Activated CD8-positive, alpha-beta memory T cell treated with anti-CD3 and anti-CD28 coated beads for 4 hours (primary cell): ENCODE measurements around the gene ZDHHC13.
"Not testable (repeated sequence)": the region's sequence is repeated elsewhere in the genome, so short reads cannot be mapped to it uniquely, and the experiment has no call there.

Source experiments
- DNase-seq, 2 donors: peaks; one replicate each; pipeline ENCODE4 v3.0.0-alpha.2; 2020; ENCODE audit warnings: low read depth in 2 of 2

Gene ZDHHC13

DNA sequence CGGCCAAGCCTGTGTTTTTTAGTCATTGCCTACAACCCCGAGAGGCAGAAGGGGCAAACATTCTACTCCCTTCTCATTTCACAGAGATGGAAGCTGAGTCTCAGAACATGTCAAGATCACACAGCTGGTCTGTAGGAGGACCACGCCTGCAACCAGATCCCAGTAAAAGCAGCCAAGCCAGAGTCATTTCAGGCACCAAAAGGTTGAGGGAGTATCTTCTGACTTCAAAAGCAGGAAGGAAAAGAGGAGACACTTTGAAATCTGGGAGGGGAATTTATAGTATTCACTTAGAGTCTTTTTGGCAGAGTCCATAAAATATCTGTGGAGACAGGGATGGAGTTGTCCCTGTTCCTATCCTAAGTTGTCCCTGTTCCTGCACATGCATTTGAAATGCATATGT lies 17.9 kb upstream of the ZDHHC13 start:
- no peak for DNase-seq

DNA sequence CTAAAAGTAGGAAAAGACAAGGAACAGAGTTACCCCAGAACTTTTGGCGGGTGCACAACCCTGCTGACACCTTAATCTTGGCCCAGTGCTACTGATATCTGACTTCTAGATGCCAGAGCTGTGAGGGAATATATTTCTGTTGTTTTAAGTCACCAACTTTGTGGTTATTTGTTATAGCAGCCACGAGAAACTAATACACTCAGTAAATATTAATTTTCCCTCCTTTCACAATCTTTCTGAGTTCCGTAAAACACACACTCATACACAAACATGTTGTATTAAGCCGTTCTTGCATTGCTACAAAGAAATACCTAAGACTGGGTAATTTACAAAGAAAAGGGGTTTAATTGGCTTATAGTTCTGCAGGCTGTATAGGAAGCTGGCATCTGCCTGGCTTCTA lies 16.1 kb upstream of the ZDHHC13 start:
- DNase-seq = no peak

DNA sequence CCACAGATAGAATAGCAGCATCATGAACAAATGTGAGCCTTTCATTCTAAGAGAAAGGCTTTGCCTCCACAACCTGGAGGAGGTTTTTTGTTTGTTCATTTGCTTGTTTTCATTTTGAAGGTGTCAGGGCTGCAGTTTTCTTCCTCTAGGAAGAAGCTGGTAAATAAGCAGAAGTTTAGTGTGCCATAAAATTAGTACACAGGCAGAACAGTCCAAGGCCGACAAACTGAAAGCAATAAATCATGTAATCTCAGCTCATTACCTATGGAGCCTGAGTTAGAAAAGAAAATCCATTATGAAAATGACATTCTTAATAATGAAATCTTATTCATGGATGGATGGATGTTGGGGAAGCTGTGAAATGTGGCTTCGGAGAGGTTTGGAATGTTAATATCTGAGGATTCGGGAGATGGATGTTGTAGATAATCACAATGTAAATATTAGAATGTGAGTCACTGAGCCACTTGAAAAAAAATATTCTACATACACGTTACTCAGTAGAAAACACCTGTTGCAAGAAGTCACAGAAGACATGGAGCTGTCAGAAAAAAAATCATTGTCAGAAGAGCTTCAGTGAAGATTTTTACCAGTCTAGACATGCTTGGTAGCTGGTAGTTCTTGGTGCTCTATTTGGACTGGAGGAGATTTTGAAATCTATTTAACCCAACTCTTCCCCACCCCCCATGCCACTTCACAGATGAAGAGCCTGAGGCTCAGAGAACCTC lies 15.0 kb upstream of the ZDHHC13 start:
- no peak for DNase-seq

DNA sequence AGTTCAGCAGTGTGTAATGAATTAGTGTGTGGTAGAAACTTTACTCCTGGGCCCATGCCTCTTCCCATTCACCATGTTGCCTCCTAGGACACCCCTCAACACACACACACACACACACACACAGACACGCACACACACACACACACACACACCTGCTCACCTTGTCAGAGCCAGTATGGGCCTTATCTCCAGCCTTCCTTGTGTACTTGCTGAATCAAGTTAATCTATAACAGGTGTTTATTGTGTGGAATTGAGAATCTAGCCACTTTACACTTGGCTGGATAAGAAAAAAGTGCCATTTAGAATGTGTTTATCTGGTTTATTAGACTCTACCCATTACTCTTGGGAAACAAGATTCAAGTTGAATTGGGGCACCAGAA lies 14.5 kb upstream of the ZDHHC13 start:
- no peak for DNase-seq

- no peak for DNase-seq
Observed at GRCh38 chr11:19105011-19105410, 12.0 kb upstream of the ZDHHC13 start.

GRCh38 chr11:19107125-19107524 lies 9.8 kb upstream of the ZDHHC13 start:
- DNase-seq = no peak

DNA sequence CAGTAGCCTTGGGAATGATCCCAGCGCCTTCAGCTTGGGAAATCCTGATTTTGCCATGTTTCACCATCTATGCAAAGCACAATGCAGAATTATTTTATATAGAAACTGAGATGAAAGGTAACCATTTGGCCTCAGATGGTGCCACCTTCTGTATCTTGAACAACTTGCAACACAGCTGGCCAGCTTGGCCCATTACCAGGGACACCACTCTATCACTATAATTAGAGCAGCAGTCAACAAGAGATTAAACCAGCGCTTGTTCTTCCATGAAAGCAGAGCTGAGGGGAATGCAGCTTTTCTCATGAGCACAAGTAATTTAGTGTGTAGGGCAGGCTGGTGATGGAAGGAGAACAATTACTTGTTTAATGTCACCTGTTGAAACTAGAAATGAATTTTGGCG lies 6.7 kb upstream of the ZDHHC13 start:
- no peak for DNase-seq

DNA sequence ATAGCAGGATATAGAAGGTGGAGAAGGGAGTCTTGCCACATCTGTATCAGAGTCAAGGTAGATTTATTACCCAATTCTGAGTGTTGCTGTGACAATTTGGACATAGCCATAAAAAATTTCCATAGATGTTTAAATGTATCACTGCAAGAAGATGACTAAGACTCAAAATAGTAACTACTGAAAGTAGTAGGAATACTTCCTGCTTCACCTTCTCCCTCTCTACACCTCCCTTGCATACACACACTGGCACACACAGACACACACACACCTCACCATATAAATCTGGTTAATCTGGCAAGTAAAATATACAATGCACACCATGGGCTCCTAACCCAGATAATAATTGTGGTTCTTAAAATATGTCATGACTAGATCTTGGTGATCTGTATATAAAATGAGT lies 5.2 kb upstream of the ZDHHC13 start:
- DNase-seq = no peak

- DNase-seq = no peak
Observed at GRCh38 chr11:19116276-19116970, 545 bp upstream of the ZDHHC13 start.

GRCh38 chr11:19117760-19118097 lies 761 bp downstream of the ZDHHC13 start:
- DNase-seq = no peak

DNA sequence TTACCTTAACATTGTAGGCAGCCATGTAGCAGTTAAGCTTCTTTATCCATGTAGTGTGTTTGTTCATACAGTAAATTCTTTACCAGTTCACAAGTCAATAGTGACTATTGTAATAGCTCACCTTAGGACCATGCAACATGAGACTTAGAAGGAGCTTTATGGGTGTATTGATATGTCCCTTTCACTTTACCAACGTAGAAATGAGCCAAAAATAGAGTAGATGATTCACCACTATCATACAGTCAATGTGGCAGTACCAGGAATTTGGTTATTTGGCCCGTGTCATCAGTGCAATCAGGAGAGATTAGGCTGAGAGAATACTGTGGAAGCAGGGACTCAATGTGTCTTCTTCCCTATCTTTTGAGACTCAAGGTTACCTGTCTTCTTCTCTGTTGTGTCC lies 4.7 kb downstream of the ZDHHC13 start:
- DNase-seq = no peak

GRCh38 chr11:19122960-19123615 lies 6.1 kb downstream of the ZDHHC13 start:
- DNase-seq = no peak

GRCh38 chr11:19126562-19127325 lies 9.8 kb downstream of the ZDHHC13 start:
- DNase-seq = not testable (repeated sequence)

- DNase-seq = no peak
Observed at GRCh38 chr11:19134004-19134403, 17.0 kb downstream of the ZDHHC13 start.

DNA sequence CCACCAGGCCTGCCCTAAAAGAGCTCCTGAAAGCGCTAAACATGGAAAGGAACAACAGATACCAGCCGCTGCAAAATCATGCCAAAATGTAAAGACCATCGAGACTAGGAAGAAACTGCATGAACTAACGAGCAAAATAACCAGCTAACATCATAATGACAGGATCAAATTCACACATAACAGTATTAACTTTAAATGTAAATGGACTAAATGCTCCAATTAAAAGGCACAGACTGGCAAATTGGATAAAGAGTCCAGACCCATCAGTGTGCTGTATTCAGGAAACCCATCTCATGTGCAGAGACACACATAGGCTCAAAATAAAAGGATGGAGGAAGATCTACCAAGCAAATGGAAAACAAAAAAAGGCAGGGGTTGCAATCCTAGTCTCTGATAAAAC lies 19.9 kb downstream of the ZDHHC13 start:
- DNase-seq = not testable (repeated sequence)

DNA sequence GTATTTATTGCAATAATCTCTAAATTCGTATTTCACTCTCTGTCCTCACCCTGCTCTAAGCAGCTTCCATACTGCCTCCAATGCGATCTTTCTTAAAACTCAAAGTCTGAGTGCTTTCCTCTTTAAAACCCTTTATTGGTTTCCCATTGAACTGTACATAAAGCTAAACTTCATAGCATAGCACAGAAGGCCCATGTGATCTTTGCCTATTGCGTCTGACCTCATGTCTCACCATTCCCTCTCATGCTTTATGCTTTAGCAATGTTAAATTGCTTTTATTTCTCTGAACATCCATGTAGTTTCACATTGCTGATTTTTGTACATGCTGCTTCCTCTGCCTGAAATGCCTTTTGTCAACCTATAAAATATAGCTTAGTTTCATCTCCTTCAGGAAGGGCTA lies 28.4 kb downstream of the ZDHHC13 start:
- no peak for DNase-seq

DNA sequence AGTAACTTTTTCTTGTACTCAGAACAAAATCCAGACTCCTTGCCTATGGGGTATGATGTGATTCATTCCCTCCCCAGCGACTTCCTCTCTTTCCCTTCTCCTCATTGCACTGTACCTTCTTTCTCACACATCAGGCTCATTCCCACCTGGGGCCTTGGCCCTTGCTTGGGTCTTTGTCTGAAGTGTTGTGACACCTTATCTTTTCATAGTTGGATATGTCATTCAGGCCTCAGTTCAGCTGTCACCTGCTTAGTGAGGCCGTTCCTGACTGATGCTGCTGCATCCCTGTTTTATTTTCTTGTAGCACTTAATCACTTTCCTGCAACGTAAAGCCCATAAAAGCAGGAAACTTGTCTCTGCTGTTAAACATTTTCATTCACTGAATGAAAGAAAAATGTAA lies 39.9 kb downstream of the ZDHHC13 start:
- no peak for DNase-seq

GRCh38 chr11:19160847-19161246 lies 43.9 kb downstream of the ZDHHC13 start:
- no peak for DNase-seq

DNA sequence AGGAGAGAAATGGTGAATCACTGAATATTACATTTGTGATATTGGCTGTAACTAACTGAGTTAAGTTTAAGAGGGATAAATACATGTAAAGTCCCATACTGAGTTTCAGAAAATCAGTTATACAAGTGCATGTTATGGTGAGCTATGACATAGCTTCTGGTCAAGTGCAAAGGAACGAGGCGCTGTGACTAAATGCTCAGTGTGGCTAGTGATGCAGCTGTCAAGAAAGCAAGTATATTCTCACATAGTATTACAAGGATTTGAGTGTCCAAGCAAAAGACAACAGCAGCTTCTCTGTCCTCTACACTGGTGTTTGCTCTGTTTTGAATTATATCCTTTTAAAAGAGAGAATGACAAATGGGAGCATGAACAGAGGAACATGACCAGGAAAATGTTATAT lies 44.7 kb downstream of the ZDHHC13 start:
- DNase-seq = no peak

DNA sequence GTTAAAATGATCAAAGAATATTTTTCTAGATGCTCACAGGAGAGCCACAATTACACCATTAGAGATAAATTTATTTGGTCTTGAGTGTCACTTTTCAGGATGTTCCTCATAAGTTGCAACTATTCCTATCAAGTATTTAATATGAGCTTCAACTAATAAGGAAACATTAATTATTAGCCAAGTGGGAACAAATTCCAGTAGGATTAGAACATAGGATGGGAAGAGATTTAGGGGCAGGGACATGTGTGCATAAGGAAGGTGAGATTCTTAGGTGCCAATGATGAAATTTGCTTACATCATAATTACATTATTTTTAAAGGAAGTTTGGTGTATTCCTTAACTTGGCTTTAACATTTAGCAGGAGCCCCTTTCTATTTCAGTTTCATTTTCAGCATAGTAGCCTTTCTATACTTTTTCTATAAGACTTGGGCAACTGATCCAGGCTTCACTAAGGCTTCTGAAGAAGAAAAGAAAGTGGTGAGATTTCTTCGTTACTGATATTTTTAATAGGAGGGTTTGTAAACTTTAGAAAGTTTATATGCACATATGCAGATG lies 46.1 kb downstream of the ZDHHC13 start:
- DNase-seq = no peak

- DNase-seq = no peak
Observed at GRCh38 chr11:19163617-19164016, 46.6 kb downstream of the ZDHHC13 start.

- no peak for DNase-seq
Observed at GRCh38 chr11:19164230-19164855, 47.4 kb downstream of the ZDHHC13 start.
